Activated T-helper 9 cell treated with anti-CD3 and anti-CD28 coated beads, Interleukin-2, amount 50 U/mL, for 16 hours (primary cell): ENCODE measurements around the gene EFCAB9.
"Not testable (repeated sequence)": the region's sequence is repeated elsewhere in the genome, so short reads cannot be mapped to it uniquely, and the experiment has no call there.

ENCODE experiments used
- DNase-seq: peaks from one replicate; pipeline ENCODE4 v3.0.0-alpha.2; 2020; ENCODE audit warnings: low read depth

EFCAB9 gene

DNA sequence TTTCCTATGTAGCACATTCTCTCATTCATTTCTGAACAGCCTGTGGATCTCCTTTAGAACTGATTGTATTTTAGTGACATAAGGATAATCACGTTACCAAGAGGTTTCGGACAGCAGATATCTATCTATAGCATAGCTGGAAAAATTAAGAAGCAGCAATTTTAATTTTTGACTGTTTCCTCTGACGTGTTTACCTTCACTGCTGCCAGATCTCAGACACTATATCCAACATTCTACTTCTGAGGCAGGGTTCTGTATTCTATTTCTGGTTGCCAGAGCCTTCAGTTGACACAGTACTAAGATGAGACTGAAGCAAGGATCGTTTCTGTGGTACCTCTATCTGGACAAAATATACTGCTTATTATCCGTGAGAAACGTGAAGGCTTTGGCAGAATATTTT, at the start of gene EFCAB9:
EFCAB9 (plus strand) TSS at position 301 of the 400 bp plus-strand sequence; CDS start at position 302, 1 bp downstream.
- DNase-seq = no peak

DNA sequence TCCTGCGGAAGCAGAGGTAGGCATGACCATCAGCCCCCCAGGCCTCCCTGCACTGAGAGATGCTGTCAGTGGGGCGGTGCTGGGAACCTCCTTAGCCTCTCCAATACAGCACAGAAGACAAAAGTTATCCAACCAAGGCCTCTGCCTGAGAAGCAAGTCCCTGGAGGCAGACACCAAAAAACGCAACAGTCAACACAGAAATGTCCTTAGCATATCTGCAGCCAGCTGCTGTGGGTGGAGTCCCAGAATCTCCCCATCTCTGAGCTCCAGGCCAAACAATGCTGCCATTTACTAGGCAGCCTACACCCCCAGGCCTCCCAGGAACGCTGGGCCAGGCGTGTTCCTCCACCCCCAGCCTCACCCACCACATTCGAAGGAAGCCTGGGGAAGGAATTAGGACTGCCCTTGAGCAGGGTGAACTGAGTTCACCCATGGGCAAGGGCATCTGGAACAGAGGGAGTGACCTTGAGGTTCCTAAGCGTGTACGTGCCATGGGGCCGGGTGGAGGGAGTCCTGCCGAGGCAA, 49.6 kb upstream of the EFCAB9 start:
- no peak for DNase-seq

DNA sequence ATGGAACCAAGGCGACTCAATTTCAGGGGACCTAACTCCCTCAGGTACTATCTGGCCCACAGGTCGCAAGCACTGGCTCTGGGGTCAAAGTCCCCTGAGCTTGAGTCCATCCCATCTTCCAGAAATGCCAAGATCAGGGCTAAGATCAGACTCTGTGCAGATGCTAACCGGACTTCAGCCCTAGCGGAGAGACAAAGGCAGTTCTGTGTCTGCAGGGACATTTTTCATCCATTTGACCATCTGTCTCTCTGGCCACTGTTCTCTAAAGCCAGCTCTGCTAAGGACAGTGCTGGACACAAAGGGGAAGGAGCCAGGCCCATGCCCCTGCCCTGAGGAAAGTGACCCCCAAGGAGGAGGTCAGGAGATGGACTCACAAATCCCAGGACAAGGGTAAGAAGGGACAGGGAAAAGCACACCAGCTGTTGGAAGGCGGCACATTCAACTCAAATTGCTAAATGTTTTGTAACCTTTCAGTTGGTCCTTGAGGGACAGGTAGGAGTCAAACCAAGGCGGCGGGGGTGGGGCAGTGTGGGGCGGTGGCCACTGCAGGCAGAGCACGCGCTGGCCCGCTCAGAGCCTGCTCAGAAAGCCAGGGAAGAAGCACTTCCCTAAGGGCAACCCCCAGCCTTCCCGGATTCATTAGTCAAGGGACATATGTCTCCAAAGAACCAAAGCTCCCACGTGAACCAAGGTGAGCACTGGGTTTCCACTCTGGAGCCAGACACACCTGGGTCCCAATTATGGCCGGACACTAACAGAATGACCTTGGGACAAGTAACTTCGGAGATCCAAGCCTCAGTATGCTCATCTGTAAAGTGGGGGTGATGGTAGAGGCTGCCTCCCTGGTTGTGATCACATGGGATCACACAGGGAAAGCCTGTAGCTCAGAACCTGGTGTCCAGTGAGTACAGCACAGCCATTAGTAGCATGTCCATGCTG, 48.8 kb upstream of the EFCAB9 start:
- no peak for DNase-seq

DNA sequence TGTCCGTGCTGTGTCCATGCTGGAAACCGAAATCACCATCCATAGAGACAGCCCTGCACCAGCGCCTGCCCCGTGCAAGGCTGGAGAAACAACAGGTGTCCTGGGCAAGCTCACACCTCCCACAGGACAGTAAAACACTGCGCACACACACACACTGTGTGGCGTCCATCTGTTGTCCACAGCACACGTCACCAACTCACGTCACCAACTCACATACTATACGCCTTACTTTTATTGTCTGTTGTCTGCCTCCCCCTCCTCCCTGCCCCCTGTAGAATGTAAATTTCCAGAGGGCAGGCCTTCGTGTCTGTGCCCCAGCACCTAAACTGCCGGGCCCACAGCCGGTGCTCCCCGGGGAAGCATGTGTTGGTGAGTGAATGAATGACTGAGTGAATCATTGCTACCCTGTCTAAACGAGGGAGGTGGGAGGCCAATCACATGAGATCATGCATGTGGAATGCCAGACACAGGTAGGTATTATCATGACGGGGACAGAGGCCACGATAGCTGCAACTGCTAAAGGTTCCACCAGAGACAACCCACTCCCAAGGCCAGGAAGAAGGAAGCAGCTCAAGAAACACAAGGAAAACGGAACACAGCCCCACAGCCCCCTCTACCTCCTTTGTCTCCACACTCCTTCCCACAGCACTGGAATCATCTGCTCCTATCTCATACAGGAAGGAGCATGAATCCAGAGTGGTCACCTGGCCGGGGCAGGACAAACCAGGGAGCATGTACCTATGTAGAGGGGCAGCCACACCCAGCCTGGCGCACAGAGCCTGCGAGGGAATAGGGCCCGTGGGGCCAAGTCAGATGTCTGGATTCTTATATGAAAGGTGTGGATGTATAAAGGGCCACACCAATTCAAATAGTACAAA, 47.9 kb upstream of the EFCAB9 start:
- no peak for DNase-seq

DNA sequence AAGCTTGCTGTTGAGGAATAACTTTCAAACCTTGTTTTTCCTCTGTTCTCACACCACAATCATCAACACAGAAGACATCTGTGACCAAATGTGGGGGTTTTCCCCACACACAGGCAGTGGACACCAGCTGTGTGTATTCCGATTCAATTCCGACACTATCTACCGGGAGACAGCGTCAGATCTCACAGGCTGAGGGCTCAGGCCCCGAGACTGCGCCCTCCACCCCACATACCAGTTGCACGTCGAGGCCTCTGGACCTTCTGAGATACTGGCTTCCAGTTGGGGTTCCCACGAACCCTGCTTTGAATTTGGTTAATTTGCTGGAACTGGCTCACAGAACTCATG, 47.3 kb upstream of the EFCAB9 start:
- no peak for DNase-seq

DNA sequence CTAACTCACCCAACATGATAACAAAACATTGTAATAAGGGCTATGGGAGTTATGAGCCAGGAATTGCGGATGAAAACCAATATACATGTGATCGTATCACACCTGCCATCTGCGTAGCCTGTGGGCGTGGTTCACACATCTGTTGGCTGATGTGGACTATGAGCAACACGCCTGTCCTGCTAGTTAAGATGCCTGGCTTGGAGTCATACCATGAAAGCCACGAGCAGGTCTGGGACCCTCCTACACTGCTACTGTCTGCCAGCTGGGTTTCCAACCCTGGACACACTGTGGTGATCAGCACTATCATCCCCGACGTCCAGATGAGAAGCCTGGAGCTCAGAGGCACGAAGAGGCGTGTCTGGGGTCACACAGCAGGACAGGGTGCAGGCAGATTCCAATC, 46.1 kb upstream of the EFCAB9 start:
- DNase-seq = no peak

DNA sequence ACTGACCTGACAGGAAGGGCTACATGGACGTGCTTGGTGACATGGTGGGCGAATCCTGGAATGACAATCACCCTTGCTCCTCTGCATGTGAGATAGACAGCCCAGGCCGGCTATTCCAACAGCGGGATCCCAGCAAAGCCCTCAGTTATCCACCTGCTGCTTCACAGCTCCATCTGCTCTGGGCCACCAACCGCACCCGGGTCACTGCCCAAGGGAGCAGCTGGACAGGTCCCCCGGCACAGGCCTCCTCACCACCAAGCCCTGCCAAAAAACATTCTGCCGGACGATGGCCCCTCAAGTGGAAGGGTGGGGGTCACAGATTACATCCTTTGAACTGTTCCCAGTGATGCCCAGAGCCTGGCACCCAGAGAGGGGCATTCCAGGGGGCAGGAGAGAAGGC, 45.6 kb upstream of the EFCAB9 start:
- DNase-seq = no peak

DNA sequence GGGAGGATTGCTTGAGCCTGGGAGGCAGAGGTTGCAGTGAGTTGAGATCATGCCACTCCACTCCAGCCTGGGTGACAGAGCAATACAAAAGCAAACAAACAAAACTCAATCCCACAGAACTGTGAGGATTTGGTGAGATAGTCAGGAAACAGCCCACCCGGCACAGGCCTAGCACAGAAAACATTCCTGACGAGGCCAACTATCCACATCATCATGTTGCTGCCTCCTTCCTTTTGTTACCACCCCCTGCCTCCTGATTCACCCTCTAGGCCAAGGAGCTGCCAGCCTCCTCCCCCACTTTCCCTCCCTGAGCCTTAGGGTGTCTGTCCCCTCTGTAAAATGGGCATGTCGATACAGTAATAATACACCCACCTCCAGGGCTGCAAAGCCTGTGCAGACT, 44.9 kb upstream of the EFCAB9 start:
- no peak for DNase-seq

DNA sequence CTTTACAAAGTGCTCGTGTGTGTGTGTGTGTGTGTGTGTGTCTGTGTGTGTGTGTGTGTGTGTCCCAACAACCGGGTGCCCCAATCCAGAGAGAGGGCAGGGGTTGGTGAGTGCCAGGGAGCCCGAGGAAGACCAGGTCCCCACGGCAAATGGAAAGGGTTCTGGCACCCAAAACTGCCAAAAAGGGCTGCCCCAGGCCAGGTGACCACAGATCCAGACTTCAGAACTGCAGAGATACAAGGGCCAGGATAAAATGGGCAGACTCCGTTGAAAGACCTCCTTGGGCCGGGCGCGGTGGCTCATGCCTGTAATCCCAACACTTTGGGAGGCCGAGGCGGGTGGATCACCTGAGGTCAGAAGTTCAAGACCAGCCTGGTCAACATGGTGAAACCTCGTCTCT, 44.5 kb upstream of the EFCAB9 start:
- not testable (repeated sequence) for DNase-seq

DNA sequence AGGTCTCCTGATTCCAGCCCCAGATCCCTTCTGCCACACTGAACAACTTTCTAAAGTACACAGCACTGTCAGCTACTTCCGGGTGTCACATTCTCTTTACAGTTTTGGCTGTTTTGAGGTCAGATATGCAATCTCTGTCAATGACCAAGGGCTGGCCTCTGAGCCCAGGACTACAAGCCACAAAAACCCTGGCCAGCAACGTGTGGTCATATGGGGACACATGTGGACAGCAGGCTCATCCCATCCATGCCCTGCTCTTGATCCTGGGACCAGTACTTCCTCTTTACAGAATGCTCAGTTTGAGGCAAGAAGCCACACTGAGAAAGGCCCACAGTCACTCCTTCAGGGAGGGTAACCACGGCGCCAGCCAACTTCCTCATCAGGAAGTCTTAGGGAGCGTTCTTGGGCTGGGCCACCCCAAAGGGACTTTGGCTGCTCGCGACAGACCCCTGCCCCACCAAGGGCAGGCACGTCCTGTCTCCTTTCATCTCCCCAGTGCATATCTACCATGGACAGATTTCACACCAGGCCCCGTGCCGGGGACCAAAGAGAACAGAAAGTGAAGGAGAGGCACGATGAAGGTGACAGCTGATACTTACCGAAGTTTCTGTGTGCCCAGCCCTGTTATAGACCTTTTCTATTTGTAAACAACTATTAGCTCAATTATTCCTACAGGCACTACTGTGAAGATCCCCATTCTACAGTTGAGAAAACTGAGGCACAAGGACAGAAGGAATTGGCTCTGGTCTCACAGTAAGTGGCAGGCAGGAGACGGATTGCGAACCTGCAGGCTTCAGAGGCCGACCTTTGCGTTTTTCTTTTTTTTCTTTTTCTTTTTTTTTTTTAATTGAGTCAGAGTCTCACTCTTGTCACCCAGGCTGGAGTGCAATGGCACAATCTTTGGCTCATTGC, 43.2 kb upstream of the EFCAB9 start:
- no peak for DNase-seq

DNA sequence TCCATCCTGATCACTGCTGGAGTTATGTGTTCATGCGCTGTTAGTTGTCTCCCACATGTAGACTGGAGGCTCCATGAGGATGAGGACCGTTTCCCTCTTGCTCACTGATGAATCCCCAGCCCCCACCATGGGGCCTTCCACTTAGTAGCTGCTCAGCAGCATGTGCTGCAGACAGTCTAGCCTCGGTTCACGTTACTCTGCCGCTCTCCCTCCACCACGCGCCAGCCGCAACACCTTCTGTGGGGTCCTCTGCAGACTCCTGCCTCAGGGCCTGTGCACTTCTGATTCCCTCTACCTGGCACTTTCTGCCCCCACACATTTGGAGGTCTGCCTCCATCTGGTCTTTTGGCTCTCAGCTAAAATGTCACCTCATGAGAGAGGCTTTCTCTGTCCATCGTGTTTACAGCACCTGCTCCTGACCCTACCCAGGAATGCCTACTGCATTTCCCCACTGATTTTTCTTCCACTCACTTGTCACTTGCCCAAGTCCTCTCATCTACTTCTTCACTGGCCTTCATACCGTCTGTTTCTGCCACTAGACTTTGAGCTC, 42.2 kb upstream of the EFCAB9 start:
- no peak for DNase-seq

DNA sequence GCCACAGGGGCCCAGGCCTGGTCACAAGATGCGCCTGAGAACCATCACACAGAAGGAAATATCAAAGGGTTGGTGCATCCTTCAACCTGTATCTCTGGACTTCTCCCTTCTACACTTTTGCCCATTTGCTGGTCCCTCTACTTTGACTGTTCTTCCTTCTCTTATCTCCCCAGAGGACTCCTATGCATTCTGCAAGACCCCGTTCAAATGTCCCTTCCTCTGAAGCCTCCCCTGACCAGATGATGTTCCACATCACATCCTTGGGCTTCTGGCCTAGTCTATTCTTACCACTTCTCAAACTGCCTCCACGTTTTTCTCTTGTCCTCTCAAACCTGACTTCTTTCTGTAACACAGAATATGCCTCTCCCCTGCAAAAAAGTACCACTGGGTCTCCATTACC, 40.3 kb upstream of the EFCAB9 start:
- DNase-seq = no peak

DNA sequence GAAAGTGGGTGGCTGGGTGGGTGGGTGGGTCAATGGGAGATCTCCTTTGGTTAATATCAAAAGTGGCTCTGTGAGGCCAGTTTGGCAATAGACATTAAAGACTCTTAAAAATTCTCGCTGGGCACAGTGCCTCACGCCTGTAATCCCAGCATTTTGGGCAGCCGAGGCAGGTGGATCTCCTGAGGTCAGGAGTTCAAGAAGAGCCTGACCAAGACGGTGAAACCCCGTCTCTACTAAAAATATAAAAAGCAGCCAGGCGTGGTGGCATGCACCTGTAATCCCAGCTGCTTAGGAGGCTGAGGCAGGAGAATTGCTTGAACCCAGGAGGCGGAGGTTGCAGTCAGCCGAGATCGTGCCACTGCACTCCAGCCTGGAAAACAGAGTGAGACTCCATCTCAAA, 38.9 kb upstream of the EFCAB9 start:
- DNase-seq = not testable (repeated sequence)

DNA sequence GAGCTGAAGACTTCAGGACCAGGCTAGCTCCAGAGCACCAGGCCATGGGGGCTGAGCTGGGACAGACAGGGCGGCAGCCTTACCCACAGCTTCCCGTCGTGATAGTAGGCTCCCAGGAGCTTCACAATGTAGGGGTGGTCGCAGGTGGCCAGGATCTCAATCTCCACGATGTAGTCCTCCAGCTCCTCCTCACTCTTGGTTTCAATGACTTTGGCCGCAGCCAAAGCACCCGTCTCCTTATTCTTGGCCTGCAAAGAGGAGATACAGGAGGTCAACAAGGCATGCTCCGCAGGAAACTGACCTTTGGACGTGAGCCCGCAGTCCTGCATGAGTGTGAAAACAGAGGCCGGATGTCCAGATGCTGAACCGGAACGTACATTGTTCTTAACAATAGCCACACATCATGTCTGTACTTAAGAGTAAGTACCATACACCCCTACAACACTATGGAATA, 37.4 kb upstream of the EFCAB9 start:
- DNase-seq = no peak

DNA sequence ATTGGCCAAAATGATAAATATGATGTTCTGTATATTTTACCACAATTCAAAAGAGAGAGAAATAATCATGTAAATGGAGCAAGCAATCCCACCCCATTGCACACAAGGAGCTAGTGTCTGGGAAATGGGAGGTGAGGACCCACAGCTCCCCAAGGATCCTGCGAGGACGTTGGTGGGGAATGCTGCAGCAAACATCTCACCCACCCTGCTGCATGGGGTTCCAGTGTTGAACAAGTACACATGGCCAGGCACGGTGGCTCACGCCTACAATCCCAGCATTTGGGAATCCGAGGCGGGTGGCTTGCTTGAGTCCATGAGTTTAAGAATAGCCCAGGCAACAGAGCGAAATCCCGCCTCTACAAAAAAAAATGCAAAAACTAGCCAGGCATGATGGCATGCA, 35.0 kb upstream of the EFCAB9 start:
- DNase-seq = no peak

DNA sequence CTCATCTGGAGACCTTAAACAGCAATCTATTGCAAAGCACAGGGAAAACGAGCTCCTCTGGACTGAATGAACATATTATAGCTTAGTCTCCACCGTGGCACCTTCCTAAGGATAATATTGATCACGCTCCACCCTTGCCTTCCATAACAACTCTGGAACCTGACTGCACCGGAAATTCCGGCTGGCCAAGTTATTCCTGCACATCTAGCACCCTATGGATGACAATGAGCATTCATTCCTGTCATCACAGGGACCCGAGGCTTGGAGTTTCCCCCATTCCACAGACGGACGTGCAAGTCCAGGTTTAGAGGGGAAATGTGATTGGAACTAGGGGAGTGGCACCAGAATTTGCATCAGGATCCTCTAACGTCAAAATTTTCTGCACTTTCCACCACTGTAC, 33.5 kb upstream of the EFCAB9 start:
- no peak for DNase-seq

DNA sequence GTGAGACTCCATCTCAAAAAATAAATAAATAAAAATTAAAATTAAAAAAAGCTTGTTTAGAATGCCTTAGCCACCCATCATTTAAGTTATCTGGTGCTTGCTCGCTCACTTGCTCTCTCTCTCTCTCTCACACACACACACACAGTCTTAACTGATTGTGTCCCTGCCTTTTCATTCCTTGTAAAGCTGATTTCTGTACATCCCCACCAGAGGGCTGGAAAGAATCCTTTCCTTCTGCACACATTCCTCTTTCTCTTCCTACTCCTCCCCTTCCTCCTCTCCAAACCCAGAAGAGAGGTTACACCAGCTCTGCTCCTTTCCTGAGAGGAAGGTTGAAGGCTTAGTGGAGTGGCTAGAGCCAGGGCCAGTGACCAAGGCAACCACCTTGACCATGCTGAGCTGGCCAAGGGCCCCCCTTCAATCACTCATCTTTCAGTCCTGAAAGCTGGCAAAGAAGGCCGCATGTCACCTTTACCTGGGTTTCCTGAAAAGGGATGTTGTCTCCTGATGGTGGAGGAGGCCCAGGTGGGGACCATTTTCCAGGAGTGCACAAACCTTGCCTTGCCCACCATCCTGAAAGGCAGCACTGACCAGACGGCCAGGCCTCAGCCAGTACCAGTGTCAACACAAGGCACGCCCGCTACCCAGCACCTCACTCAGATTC, 31.5 kb upstream of the EFCAB9 start:
- no peak for DNase-seq

DNA sequence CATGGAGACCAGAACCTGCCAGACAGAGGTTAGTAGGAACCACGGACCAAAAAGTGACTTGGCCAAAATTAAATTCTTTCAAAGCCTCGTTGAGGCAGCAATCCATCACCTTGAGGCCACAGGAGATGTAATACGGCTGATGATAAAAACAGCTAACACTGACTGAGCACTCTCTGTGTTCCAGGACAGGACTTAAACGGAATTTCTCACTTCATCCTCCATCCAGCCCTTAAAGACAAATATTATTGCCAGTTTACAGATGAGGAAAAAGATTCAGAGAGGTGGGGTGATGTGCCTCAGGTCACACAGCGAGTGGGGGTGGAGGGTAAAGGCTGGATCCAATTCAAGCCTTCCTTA, 31.0 kb upstream of the EFCAB9 start:
- DNase-seq = no peak

DNA sequence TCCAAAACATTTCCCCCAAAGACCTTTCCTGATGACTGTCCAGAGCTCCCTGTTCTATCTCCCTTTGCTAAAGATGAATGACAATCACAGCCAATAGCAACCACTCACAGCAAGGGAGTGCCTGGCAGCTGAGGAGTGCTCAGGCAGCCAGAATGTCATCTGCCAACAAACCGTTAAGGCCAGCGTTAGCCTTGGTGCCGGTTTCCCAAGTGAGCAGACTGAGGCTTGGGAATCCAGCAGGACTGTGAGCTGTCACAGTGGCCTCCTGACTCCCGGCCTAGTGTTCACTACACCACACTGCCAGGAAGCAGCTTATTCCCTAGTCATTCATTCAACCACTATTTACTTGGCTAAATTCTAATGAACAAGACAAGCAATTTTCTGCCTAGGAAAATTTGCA, 30.6 kb upstream of the EFCAB9 start:
- DNase-seq = no peak

DNA sequence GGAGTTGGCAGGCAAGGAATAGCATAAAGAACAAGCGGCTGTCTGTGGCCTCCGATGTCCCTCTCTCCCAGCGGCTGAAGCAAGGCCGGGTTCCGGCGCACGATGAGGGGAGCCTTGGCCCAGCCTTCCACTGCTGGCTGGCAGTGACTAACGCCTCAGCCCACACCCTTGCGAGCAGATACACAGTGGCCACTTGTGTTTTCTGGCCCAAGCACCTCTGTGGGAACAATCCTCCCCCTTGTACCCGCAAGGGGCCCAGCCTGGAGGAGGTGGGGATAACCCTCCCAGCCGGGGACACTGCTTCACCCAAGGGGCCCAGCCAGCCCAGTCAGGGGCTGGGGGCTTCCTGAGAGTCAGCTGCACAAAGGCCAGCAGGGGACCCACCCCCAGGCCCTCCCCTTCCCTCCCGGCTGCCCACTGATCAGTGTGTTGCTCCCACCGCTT, 29.2 kb upstream of the EFCAB9 start:
- DNase-seq = no peak

DNA sequence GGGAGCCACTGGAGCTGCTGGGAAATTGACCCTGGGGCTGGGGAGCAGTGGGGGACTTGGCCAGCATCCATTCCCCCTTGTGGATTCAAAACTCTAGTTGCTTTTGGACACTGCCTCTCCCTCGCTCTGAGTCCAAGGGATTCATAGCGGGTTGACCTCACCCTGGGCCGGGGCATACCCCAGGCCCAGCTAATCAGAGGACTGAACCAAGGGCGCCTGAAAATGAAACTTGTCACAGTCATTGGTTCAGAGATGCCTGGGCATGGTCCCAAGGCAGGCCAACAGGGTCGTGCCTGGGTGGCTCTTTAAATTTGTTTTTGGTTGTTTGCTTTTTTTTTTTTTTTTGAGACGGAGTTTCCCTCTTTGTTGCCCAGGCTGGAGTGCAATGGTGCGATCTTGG, 28.5 kb upstream of the EFCAB9 start:
- no peak for DNase-seq
